GM10248 (cell line): ENCODE results near the gene PCCA.

ENCODE experiments used
- CTCF ChIA-PET: fragments of 300-600 bp; sonication (Branson Sonifier 250); formaldehyde crosslinking; extraction: SDS; loops from one replicate; lab custom pipeline; 2021; ENCODE audit warnings: antibody characterized with exemption; lab: Yijun Ruan, JAX
- POLR2A ChIA-PET: fragments of 350-650 bp; sonication (Branson Sonifier 250); formaldehyde crosslinking; extraction: SDS; loops from one replicate; lab custom pipeline; 2020; ENCODE audit warnings: antibody characterized with exemption; lab: Yijun Ruan, JAX
- DNase-seq: peaks from one replicate; pipeline ENCODE4 v3.0.0; 2012; ENCODE audit errors: extremely low spot score
- TF ChIP-seq, protein P1 (sequence below): IDR thresholded peaks from 2 replicates; pipeline ENCODE4 v1.5.1; 2012; ENCODE audit warnings: mild to moderate bottlenecking, low read depth; ENCODE audit errors: extremely low read depth, missing control alignments, control extremely low read depth

Gene PCCA

DNA sequence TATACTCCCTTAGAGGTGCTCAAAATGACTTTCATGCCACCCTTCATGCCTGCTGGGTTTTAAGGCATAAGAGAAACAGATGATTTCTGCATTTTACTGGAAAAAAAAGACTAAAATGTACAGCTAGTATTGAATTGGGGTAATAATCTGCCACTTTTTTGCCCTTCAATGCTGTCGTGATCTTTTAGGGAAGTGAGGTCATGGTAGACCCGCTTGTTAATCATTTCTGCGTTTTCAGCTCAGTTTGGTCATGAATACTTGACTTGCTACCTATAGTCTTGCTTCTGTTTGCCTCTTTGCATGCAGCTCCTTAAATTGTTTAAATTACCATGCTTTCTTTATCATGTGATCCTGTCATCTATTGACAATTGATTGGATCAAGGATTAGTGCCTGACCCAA, 90.4 kb downstream of the PCCA start:
- TF ChIP-seq, protein P1, sequence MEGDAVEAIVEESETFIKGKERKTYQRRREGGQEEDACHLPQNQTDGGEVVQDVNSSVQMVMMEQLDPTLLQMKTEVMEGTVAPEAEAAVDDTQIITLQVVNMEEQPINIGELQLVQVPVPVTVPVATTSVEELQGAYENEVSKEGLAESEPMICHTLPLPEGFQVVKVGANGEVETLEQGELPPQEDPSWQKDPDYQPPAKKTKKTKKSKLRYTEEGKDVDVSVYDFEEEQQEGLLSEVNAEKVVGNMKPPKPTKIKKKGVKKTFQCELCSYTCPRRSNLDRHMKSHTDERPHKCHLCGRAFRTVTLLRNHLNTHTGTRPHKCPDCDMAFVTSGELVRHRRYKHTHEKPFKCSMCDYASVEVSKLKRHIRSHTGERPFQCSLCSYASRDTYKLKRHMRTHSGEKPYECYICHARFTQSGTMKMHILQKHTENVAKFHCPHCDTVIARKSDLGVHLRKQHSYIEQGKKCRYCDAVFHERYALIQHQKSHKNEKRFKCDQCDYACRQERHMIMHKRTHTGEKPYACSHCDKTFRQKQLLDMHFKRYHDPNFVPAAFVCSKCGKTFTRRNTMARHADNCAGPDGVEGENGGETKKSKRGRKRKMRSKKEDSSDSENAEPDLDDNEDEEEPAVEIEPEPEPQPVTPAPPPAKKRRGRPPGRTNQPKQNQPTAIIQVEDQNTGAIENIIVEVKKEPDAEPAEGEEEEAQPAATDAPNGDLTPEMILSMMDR, result no peak
- CTCF ChIA-PET, result interaction anchor here (1.1 kb wide), 1 partner anchor 16 kb away, joined by 5 read pairs; no protein-coding TSS in a partner anchor
- DNase-seq, result no peak
- POLR2A ChIA-PET, result no interaction called here

DNA sequence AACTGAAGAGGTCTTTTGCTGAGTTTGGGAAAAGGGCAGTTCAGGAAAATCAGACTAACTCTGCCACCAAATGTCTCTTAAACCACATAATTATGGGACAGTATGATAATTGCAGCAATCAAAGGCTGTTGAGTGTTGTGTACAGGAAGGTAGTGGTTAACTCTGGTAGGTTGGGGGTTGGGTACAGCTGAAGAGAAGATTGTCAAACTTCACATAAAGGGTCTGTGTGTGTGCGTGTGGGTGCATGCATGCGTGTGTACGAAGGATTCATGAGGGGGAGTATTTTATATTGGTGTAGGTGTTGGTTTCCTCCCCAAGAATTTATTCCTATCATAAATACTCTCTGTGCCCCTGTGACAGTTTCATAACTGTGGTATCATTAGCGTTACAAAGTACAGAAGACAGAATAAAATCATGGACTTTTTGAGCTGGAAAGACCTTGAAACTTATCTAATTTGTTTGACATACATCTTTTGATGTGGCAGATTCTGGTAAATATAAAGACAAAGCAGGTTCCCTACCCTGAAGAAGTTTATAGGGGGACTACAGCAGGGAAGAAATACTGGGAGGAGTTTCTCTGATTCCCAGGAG, 94.1 kb downstream of the PCCA start:
- TF ChIP-seq, protein P1, result no peak
- no peak for DNase-seq
- CTCF ChIA-PET, result interaction anchor here (1.3 to 1.8 kb wide), 2 partner anchors 10 to 12 kb away, joined by 4 to 5 read pairs; no protein-coding TSS in a partner anchor
- POLR2A ChIA-PET, result no interaction called here

DNA sequence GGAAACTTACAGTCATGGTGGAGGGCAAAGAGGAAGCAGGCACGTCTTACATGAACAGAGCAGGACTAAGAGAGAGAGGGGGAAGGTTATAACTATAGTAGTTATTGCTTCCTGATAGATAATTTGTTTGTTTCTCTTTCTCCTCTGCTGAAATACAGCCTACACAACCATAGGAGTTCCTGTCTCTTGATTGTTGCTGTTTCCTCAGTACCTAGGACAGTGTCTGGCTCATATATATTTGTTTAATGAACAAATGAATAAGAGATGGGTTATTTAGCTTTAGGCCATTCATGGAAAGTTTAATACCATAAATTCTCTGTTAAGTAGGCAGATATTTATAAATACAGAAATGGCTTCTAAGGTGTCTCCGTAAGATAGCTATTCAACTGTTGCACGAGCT, 95.2 kb downstream of the PCCA start:
- POLR2A ChIA-PET, result interaction anchor here (0.6 kb wide), 1 partner anchor 66 kb away, joined by 3 read pairs; no protein-coding TSS in a partner anchor
- no peak for DNase-seq
- TF ChIP-seq, protein P1, result no peak
- CTCF ChIA-PET, result interaction anchor here (0.8 to 1.0 kb wide), 3 partner anchors 17 to 331 kb away, joined by 3 read pairs; no protein-coding TSS in a partner anchor

DNA sequence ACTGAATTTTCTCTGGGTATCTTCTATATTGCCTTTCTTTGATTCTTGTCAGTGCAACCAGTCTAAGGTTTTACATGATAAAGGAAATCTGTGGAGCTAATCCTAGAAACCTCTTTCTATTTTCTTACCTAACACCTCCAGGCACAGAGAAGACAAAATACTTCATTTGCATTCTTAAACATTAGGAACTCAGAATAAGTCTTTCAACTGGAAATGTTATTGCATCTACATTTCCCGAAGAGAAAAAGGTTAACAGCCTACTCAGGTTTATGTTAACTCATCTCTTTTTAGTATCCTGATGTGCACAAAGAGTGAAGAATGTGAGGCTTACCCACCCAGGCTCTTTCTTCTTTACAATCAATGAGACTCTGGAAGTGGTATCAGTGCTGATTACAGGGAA, 106.7 kb downstream of the PCCA start:
- POLR2A ChIA-PET, result no interaction called here
- DNase-seq, result no peak
- CTCF ChIA-PET, result interaction anchor here (1.2 to 2.1 kb wide), 2 partner anchors 13 to 16 kb away, joined by 4 to 5 read pairs; no protein-coding TSS in a partner anchor

DNA sequence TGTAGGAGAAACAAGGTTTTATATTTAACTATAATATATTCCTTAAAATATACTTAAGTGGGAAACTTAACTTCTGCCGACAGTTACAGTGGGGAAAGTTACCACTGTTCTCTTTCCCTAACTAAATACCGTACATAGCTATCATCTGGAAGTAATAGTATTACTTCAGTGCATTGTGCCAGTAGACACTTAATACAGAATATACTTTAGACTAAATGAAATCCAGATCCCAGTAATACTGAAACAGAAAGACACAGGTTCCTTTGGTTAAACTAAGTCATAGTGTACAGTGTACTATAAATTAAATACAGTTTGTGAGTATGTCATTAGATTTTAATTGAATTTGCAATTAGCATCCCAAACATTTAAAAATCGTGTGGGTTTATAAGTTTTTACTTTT, 107.5 kb downstream of the PCCA start:
- CTCF ChIA-PET, result interaction anchor here (1.4 kb wide), 1 partner anchor 9 kb away, joined by 4 read pairs; no protein-coding TSS in a partner anchor
- no peak for DNase-seq
- POLR2A ChIA-PET, result no interaction called here
- TF ChIP-seq, protein P1, result no peak

More for the DNA sequence above, 106.7 kb downstream of the PCCA start:
- TF ChIP-seq, protein P1, result no peak

DNA sequence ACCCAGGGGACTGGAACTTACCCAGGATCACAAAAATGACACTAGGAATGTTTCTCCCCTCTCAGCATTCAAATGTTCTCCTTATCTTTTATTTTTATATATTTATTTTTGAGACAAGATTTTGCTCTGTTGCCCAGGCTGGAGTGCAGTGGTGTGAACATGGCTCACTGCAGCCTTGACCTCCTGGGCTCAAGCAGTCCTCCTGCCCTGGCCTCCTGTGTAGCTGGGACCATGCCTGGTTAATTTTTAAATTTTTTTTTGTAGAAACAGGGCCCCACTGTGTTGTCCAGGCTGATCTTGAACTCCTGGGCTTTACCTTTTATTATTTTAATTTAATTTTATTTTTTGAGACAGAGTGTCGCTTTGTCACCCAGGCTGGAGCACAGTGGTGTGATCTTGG, 108.2 kb downstream of the PCCA start:
- DNase-seq, result no peak
- CTCF ChIA-PET, result interaction anchor here (1.4 kb wide), 1 partner anchor 10 kb away, joined by 4 read pairs; no protein-coding TSS in a partner anchor
- POLR2A ChIA-PET, result no interaction called here
- TF ChIP-seq, protein P1, result no peak
